Measurements from ENCODE around the gene ZNF382.

Gene ZNF382

DNA sequence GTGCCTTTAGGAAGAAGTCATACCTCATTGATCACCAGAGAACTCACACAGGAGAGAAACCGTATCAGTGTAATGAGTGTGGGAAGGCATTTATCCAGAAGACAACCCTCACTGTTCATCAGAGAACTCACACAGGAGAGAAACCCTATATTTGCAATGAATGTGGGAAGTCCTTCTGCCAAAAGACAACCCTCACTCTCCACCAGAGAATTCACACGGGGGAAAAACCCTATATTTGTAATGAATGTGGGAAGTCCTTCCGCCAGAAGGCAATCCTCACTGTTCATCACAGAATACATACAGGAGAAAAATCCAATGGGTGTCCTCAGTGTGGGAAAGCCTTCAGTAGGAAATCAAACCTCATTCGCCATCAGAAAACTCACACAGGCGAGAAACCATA, 21.9 kb downstream of the ZNF382 start:
- Histone ChIP-seq H3K4me3 (ENCODE audit: low read length) (no peak overlapping the region), H3K9me3 (replicated peaks; ENCODE audit: insufficient read depth, low read length) (no peaks in the 10 kb centered on the region), H3K27ac (ENCODE audit: low read length) (no peak overlapping the region), H3F3A (ENCODE audit: insufficient read depth, low read length) (no peaks in the 10 kb centered on the region), H3K27me3 (replicated peaks; ENCODE audit: insufficient read depth, low read length) (no peaks in the 10 kb centered on the region), H3K9me2 (replicated peaks; ENCODE audit: insufficient read depth, low read length) (no peaks in the 10 kb centered on the region), H3K9ac (ENCODE audit: low read length) (no peak overlapping the region), H3K4me2 (ENCODE audit: low read depth, low read length) (no peak overlapping the region), H2AFZ (ENCODE audit: low read length) (no peak overlapping the region), H4K20me1 (ENCODE audit: insufficient read depth, low read length) (no peaks in the 10 kb centered on the region), H3K4me1 (ENCODE audit: low read length) (no peaks in the 10 kb centered on the region), H3K79me2 (ENCODE audit: low read length) (no peaks in the 10 kb centered on the region), H3K36me3 (replicated peaks; ENCODE audit: insufficient read depth, low read length) (no peaks in the 10 kb centered on the region)
- no peak for DNase-seq
- TF ChIP-seq, protein P1, sequence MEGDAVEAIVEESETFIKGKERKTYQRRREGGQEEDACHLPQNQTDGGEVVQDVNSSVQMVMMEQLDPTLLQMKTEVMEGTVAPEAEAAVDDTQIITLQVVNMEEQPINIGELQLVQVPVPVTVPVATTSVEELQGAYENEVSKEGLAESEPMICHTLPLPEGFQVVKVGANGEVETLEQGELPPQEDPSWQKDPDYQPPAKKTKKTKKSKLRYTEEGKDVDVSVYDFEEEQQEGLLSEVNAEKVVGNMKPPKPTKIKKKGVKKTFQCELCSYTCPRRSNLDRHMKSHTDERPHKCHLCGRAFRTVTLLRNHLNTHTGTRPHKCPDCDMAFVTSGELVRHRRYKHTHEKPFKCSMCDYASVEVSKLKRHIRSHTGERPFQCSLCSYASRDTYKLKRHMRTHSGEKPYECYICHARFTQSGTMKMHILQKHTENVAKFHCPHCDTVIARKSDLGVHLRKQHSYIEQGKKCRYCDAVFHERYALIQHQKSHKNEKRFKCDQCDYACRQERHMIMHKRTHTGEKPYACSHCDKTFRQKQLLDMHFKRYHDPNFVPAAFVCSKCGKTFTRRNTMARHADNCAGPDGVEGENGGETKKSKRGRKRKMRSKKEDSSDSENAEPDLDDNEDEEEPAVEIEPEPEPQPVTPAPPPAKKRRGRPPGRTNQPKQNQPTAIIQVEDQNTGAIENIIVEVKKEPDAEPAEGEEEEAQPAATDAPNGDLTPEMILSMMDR (IDR thresholded peaks at IDR 0.05; ENCODE audit: low read length) = no peak
- TF ChIP-seq EZH2 (optimal IDR thresholded peaks at IDR 0.05; ENCODE audit: low read depth, low read length) = no peak
- no peak for TF ChIP-seq EZH2phosphoT487 (IDR thresholded peaks at IDR 0.05; ENCODE audit: low read length)

DNA sequence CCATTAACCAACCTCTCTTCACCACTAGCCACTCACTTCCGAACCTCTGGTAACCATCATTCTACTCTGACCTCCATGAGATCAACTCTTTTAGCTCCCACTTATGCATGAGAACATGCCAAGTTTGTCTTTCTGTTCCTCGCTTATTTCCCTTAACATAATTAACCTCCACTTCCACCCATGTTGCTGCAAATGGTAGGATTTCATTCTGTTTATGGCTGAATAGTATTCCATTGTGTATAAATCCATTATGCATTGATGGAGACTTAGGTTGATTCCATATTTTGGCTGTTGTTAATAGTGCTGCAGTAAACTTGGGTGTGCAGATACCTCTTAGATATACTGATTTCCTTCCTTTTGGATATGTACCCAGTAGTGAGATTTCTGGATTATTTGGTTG, 30.2 kb downstream of the ZNF382 start:
- TF ChIP-seq EZH2phosphoT487 (IDR thresholded peaks at IDR 0.05; ENCODE audit: low read length) (no peak), EZH2 (optimal IDR thresholded peaks at IDR 0.05; ENCODE audit: low read depth, low read length) (no peak)
- TF ChIP-seq, protein P1 (IDR thresholded peaks at IDR 0.05; ENCODE audit: low read length) = no peak
- no peaks in the 10 kb centered on the region for H3K9me2 ChIP-seq (replicated peaks; ENCODE audit: insufficient read depth, low read length)
- no peak for DNase-seq
- 0 out of 2 replicates have a peak, but pooled peaks cover 5% of the 10 kb centered on the region for H3K9me3 ChIP-seq (replicated peaks; ENCODE audit: insufficient read depth, low read length)
- no peak overlapping the region for H3K27ac ChIP-seq (ENCODE audit: low read length)
- H4K20me1 ChIP-seq (ENCODE audit: insufficient read depth, low read length) = no peaks in the 10 kb centered on the region
- H3K27me3 ChIP-seq (replicated peaks; ENCODE audit: insufficient read depth, low read length) = no peaks in the 10 kb centered on the region
- no peak overlapping the region for H3K9ac ChIP-seq (ENCODE audit: low read length)
- no peaks in the 10 kb centered on the region for H3K79me2 ChIP-seq (ENCODE audit: low read length)
- H3K4me2 ChIP-seq (ENCODE audit: low read depth, low read length) = no peak overlapping the region
- H3F3A ChIP-seq (ENCODE audit: insufficient read depth, low read length) = no peaks in the 10 kb centered on the region
- no peak overlapping the region for H2AFZ ChIP-seq (ENCODE audit: low read length)
- H3K4me1 ChIP-seq (ENCODE audit: low read length) = no peaks in the 10 kb centered on the region
- H3K36me3 ChIP-seq (replicated peaks; ENCODE audit: insufficient read depth, low read length) = no peaks in the 10 kb centered on the region
- no peak overlapping the region for H3K4me3 ChIP-seq (ENCODE audit: low read length)

DNA sequence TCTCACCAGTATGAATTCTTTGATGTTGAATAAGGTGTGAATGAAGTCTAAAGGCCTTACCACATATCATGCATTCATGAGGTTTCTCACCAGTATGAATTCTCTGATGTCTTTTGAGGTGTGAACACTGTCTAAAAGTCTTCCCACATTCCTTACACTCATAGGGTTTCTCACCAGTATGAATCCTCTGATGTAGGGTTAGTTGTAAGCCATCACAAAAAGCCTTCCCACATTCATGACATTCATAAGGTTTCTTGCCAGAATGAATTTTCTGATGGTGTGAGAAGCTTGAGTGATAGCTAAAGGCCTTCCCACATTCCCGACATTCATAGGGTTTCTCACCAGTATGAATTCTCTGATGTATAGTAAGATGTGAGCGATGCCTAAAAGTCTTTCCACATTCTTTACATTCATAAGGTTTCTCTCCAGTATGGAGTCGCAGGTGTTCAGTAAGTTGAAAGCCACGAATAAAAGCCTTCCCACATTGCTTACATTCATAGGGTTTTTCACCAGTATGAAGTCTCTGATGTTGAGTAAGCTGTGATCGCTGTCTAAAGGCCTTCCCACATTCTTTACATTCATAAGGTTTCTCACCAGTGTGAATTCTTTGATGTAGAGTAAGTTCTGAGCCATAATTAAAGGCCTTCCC, 33.9 kb downstream of the ZNF382 start:
- no peaks in the 10 kb centered on the region for H4K20me1 ChIP-seq (ENCODE audit: insufficient read depth, low read length)
- H3K27ac ChIP-seq (ENCODE audit: low read length) = no peak overlapping the region
- no peaks in the 10 kb centered on the region for H3F3A ChIP-seq (ENCODE audit: insufficient read depth, low read length)
- H3K79me2 ChIP-seq (ENCODE audit: low read length) = no peaks in the 10 kb centered on the region
- DNase-seq = no peak
- no peaks in the 10 kb centered on the region for H3K9me2 ChIP-seq (replicated peaks; ENCODE audit: insufficient read depth, low read length)
- no peaks in the 10 kb centered on the region for H3K4me1 ChIP-seq (ENCODE audit: low read length)
- no peak overlapping the region for H3K9ac ChIP-seq (ENCODE audit: low read length)
- 0 out of 2 replicates have a peak, but pooled peaks cover 5% of the 10 kb centered on the region for H3K9me3 ChIP-seq (replicated peaks; ENCODE audit: insufficient read depth, low read length)
- no peak overlapping the region for H2AFZ ChIP-seq (ENCODE audit: low read length)
- TF ChIP-seq EZH2 (optimal IDR thresholded peaks at IDR 0.05; ENCODE audit: low read depth, low read length) = no peak
- no peak for TF ChIP-seq EZH2phosphoT487 (IDR thresholded peaks at IDR 0.05; ENCODE audit: low read length)
- TF ChIP-seq, protein P1 (IDR thresholded peaks at IDR 0.05; ENCODE audit: low read length) = no peak
- no peaks in the 10 kb centered on the region for H3K27me3 ChIP-seq (replicated peaks; ENCODE audit: insufficient read depth, low read length)
- no peak overlapping the region for H3K4me2 ChIP-seq (ENCODE audit: low read depth, low read length)
- H3K4me3 ChIP-seq (ENCODE audit: low read length) = no peak overlapping the region
- H3K36me3 ChIP-seq (replicated peaks; ENCODE audit: insufficient read depth, low read length) = no peaks in the 10 kb centered on the region
